ENCODE measurements around the gene PLCB2.

DNA sequence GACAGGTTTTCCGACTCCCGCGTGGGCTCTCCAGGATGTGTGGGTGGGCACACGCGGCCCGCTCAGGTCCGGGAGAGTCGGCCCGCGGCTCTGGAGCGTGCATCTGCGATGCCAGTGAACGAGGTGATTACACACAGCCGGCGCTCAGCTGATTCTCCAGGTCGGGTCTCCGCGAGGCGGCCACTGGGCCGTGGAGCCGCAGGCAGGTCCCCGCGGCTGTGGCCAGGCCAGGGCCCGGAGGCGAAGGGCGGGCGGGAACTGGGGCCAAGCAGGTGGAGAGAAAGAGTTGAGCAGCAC is 55.6 kb downstream of the PLCB2 start:
- TF ChIP-seq, protein P1, sequence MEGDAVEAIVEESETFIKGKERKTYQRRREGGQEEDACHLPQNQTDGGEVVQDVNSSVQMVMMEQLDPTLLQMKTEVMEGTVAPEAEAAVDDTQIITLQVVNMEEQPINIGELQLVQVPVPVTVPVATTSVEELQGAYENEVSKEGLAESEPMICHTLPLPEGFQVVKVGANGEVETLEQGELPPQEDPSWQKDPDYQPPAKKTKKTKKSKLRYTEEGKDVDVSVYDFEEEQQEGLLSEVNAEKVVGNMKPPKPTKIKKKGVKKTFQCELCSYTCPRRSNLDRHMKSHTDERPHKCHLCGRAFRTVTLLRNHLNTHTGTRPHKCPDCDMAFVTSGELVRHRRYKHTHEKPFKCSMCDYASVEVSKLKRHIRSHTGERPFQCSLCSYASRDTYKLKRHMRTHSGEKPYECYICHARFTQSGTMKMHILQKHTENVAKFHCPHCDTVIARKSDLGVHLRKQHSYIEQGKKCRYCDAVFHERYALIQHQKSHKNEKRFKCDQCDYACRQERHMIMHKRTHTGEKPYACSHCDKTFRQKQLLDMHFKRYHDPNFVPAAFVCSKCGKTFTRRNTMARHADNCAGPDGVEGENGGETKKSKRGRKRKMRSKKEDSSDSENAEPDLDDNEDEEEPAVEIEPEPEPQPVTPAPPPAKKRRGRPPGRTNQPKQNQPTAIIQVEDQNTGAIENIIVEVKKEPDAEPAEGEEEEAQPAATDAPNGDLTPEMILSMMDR (optimal IDR thresholded peaks at IDR 0.05 in 1 of 3, IDR thresholded peaks at IDR 0.05 in 1 of 3, conservative IDR thresholded peaks at IDR 0.05 in 1 of 3; ENCODE audit: extremely low read depth in 1 of 3, insufficient read depth in 2 of 3, low read length in 3 of 3), result no peak
- TF ChIP-seq EZH2 (IDR thresholded peaks at IDR 0.05; ENCODE audit: low read length), result peak; percentile 33

All from keratinocyte (primary cell).